GM12878 (cell line): ENCODE data around the gene TYK2. TPM values are rescaled to one million over a fixed set of nuclear protein-coding genes. Genes with fewer than 3 reads are reported as not detected.

Experiments
- ATAC-seq: fragments of 200-7000 bp; cut with Tn5 transposase; 3 replicates; pipeline ENCODE4 v1.9.1; 2020; ENCODE audit warnings: mild to moderate bottlenecking, moderate library complexity
- BruUV-seq: library from RNA; stranded (reverse); fragments of 400-500 nt; replicated peaks from 2 replicates; lab custom pipeline; 2021; lab: Mats Ljungman, UMichigan
- CTCF ChIA-PET: fragments of 300-600 bp; sonication (Branson Sonifier 250); formaldehyde crosslinking; extraction: SDS; loops from one replicate; lab custom pipeline; 2021; ENCODE audit warnings: inconsistent platforms; lab: Yijun Ruan, JAX
- POLR2A ChIA-PET: fragments of 350-600 bp; formaldehyde crosslinking; extraction: SDS; loops from one replicate; lab custom pipeline; 2021; ENCODE audit warnings: inconsistent platforms; lab: Charles Lee
- RAD21 ChIA-PET: fragments of 300-600 bp; sonication (Branson Sonifier 250); formaldehyde crosslinking; loops from one replicate; lab custom pipeline; 2023; ENCODE audit warnings: antibody characterized with exemption; ENCODE audit not compliant: unreplicated experiment; lab: Charles Lee
- SMC1A ChIA-PET: fragments of 300-600 bp; sonication (Branson Sonifier 250); formaldehyde crosslinking; loops from one replicate; lab custom pipeline; 2023; ENCODE audit not compliant: unreplicated experiment, uncharacterized antibody; lab: Charles Lee
- DNase-seq: peaks from one replicate; pipeline ENCODE4 v3.0.0-alpha.2; 2011; ENCODE audit warnings: low read depth, low spot score
- FAIRE-seq: peaks from 3 replicates; lab custom pipeline; 2011; peaks lifted over from hg19 to GRCh38; lab: Jason Lieb, UNC
- H2AFZ ChIP-seq: 2 replicates; pipeline ENCODE4 v1.6.0; 2011; ENCODE audit warnings: low read depth, low read length, control low read depth; ENCODE audit not compliant: control insufficient read depth
- H3K27ac ChIP-seq: 2 replicates; pipeline ENCODE4 v1.5.1; 2011; ENCODE audit warnings: control low read depth; ENCODE audit not compliant: control insufficient read depth, insufficient read depth
- H3K27me3 ChIP-seq, 2 experiments: replicated peaks in 1 of 2; 2 replicates each; pipeline versions ENCODE4 v1.6.0 to v1.6.1; 2011; ENCODE audit warnings: low read length in 1 of 2; ENCODE audit not compliant: control insufficient read depth in 2 of 2, insufficient read depth in 2 of 2
- H3K36me3 ChIP-seq, 2 experiments: 2 replicates each; pipeline ENCODE4 v1.5.1; 2011; ENCODE audit warnings: low read length in 1 of 2; ENCODE audit not compliant: control insufficient read depth in 2 of 2, insufficient read depth in 2 of 2
- H3K4me1 ChIP-seq: 2 replicates; pipeline ENCODE4 v1.6.1; 2011; ENCODE audit warnings: mild to moderate bottlenecking, low read length, moderate library complexity, mixed read lengths; ENCODE audit not compliant: control insufficient read depth, insufficient read depth
- H3K4me2 ChIP-seq: 2 replicates; pipeline ENCODE4 v1.6.0; 2011; ENCODE audit warnings: control low read depth; ENCODE audit not compliant: control insufficient read depth, insufficient read depth
- H3K4me3 ChIP-seq: fragments of 200-600 bp; sonication (generic); 2 replicates; pipeline ENCODE4 v1.5.1; 2016
- H3K79me2 ChIP-seq: 2 replicates; pipeline ENCODE4 v1.6.0; 2011; ENCODE audit warnings: low read length; ENCODE audit not compliant: control insufficient read depth, insufficient read depth
- H3K9ac ChIP-seq: 2 replicates; pipeline ENCODE4 v1.8.0; 2011; ENCODE audit warnings: low read length, control low read depth, mixed read lengths; ENCODE audit not compliant: control insufficient read depth, insufficient read depth
- H3K9me3 ChIP-seq: replicated peaks from 3 replicates; pipeline ENCODE4 v1.5.1; 2011; ENCODE audit warnings: mild to moderate bottlenecking, low read length; ENCODE audit not compliant: control insufficient read depth, insufficient read depth
- H4K20me1 ChIP-seq: 2 replicates; pipeline ENCODE4 v1.6.0; 2011; ENCODE audit not compliant: control insufficient read depth, insufficient read depth
- BMI1 ChIP-seq: fragments of 450-650 bp; IDR thresholded peaks from 2 replicates; pipeline ENCODE4 v1.6.1; 2016; ENCODE audit warnings: mild to moderate bottlenecking, moderate library complexity, borderline replicate concordance
- CBFB ChIP-seq: IDR thresholded peaks from 2 replicates; pipeline ENCODE4 v1.6.1; 2016; ENCODE audit warnings: antibody characterized with exemption, low read depth
- DPF2 ChIP-seq: fragments of 450-650 bp; IDR thresholded peaks from 2 replicates; pipeline ENCODE4 v1.6.1; 2017; ENCODE audit warnings: mild to moderate bottlenecking
- GATAD2B ChIP-seq: fragments of 450-650 bp; conservative IDR thresholded peaks from 2 replicates; pipeline ENCODE4 v1.6.1; 2017; ENCODE audit warnings: low read depth, mild to moderate bottlenecking, moderate library complexity
- HDGF ChIP-seq: fragments of 450-650 bp; IDR thresholded peaks from 2 replicates; pipeline ENCODE4 v1.6.1; 2016; ENCODE audit warnings: antibody characterized with exemption
- IKZF2 ChIP-seq, 2 experiments: fragments of 450-650 bp; IDR thresholded peaks; 2 replicates each; pipeline ENCODE4 v1.6.1; 2017; ENCODE audit warnings: mild to moderate bottlenecking in 2 of 2, moderate library complexity in 2 of 2
- JUND ChIP-seq: IDR thresholded peaks from 2 replicates; pipeline ENCODE4 v1.6.1; 2012; ENCODE audit warnings: low read depth, mild to moderate bottlenecking, low read length, improper control_type of control experiment, moderate library complexity
- LARP7 ChIP-seq: fragments of 450-650 bp; IDR thresholded peaks from 2 replicates; pipeline ENCODE4 v1.6.1; 2017; ENCODE audit warnings: mild to moderate bottlenecking
- MTA2 ChIP-seq: fragments of 450-650 bp; IDR thresholded peaks from 2 replicates; pipeline ENCODE4 v1.6.1; 2016; ENCODE audit warnings: low read depth, mild to moderate bottlenecking, moderate library complexity
- TCF3 ChIP-seq: IDR thresholded peaks from 2 replicates; pipeline ENCODE4 v1.6.1; 2012; ENCODE audit warnings: low read depth, mild to moderate bottlenecking, low read length, borderline replicate concordance; ENCODE audit not compliant: insufficient read depth
- TCF7 ChIP-seq: IDR thresholded peaks from 2 replicates; pipeline ENCODE4 v1.6.1; 2014; ENCODE audit warnings: antibody characterized with exemption, borderline replicate concordance
- ZNF217 ChIP-seq: fragments of 450-650 bp; IDR thresholded peaks from 2 replicates; pipeline ENCODE4 v1.6.1; 2017; ENCODE audit warnings: antibody characterized with exemption, mild to moderate bottlenecking
- WGBS: methylation state at CpG from one replicate; pipeline ENCODE4 v1.1.6; 2016; ENCODE audit warnings: low lambda C conversion rate; ENCODE audit not compliant: insufficient replicate concordance, insufficient coverage; ENCODE audit errors: missing lambda C conversion rate; 5-methylcytosine and 5-hydroxymethylcytosine counted together
- in situ Hi-C: fragments of 300-500 bp; cut with MboI; formaldehyde crosslinking; loops from 9 replicates; pipeline ENCODE4 v1.14.3; 2018; ENCODE audit warnings: mixed read lengths
- intact Hi-C: fragments of 100-400 bp; cut with micrococcal nuclease; formaldehyde crosslinking; loops from one replicate; pipeline ENCODE4 v1.14.2; 2022; ENCODE audit not compliant: unreplicated experiment
- polyA plus RNA-seq, 11 experiments: library from polyadenylated mRNA; depleted of rRNA in 4 of 11; unstranded in 6 of 11; stranded (reverse) in 5 of 11; fragments of >200 nt; fragmentation: Nextera tagmentation in 4 of 11; fragmentation: Illumina TruSeq in 1 of 11; extraction: Ambion mirVana in 4 of 11; extraction: Trizol in 1 of 11; gene quantifications; 1 replicate in 1 of 11; 2 replicates in 10 of 11; pipeline versions ENCODE4 v1.2.1 to v1.2.3, GENCODE V29; 2011 to 2016; ENCODE audit warnings: inconsistent platforms in 2 of 11, missing spikeins in 2 of 11, low read depth in 1 of 11
- total RNA-seq, 4 experiments: library from RNA; depleted of rRNA in 3 of 4; stranded (reverse); fragments of >200 nt in 3 of 4; fragmentation: Illumina TruSeq in 1 of 4; extraction: Trizol in 1 of 4; gene quantifications; 2 replicates each; pipeline versions ENCODE4 v1.2.1 to v1.2.3, GENCODE V29; 2013 to 2021
- TF ChIP-seq, protein P1 (sequence below): fragments of 450-650 bp; IDR thresholded peaks from 2 replicates; pipeline ENCODE4 v1.6.1; 2016; ENCODE audit warnings: mild to moderate bottlenecking
- TF ChIP-seq, protein P2 (sequence below): IDR thresholded peaks from 2 replicates; pipeline ENCODE4 v1.6.1; 2011; ENCODE audit warnings: borderline replicate concordance, low read depth, mild to moderate bottlenecking, moderate library complexity, low read length; ENCODE audit not compliant: insufficient read depth, poor library complexity, severe bottlenecking

TYK2 gene
- total and polyA plus RNA-seq, 10 of the 15 experiments (the other 5 are each of a cell fraction or from before 2014, with no cell fraction given): 36.4 to 364 (median 179) TPM

DNA sequence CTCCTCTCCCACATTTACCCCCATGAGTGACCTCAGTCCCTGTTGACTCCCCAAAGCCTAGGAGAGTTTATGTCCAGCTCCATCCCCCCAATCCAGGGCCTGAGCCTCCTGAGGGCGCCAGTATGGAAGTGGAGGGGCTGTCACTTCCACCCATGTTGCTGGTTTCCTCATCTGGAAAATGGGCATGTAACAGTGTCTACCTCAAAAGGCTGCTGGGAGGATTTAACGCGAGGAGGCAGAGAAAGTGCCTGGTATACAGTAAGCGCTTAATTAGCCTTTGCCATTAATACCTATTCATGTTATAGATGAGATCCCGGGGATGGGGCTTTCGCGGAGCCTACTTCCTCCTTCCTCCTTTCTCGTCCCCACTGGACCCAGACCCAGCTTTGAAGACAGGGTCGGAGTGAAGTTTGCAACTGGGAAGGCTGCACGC lies 476 bp downstream of the TYK2 start:
- no peak for FAIRE-seq

DNA sequence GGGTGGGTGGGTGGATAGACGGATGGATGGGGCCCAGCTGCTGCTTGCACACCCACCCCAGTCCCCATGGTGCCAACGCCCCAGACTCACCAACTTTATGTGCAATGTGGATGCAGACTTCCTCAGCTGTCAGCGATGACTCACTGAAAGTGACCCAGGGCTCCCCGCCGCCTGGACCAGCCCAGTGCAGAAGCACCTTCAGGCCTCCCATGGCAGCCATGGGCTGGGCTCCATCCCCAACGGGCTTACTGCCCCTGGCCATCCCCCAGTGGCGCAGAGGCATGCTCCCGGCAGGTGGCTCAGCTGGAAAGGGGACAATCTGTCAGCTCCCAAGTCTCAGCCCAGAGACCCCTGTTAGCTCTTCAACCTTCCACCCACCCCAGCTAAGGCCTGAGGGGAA lies 2.2 kb downstream of the TYK2 start:
- Histone ChIP-seq H3K4me2 (peak overlapping the region; percentile 32), H2AFZ (no peak overlapping the region)
- TF ChIP-seq HDGF (no peak), TCF3 (no peak)
- TF ChIP-seq, protein P1, sequence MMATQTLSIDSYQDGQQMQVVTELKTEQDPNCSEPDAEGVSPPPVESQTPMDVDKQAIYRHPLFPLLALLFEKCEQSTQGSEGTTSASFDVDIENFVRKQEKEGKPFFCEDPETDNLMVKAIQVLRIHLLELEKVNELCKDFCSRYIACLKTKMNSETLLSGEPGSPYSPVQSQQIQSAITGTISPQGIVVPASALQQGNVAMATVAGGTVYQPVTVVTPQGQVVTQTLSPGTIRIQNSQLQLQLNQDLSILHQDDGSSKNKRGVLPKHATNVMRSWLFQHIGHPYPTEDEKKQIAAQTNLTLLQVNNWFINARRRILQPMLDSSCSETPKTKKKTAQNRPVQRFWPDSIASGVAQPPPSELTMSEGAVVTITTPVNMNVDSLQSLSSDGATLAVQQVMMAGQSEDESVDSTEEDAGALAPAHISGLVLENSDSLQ: no peak
- TF ChIP-seq, protein P2, sequence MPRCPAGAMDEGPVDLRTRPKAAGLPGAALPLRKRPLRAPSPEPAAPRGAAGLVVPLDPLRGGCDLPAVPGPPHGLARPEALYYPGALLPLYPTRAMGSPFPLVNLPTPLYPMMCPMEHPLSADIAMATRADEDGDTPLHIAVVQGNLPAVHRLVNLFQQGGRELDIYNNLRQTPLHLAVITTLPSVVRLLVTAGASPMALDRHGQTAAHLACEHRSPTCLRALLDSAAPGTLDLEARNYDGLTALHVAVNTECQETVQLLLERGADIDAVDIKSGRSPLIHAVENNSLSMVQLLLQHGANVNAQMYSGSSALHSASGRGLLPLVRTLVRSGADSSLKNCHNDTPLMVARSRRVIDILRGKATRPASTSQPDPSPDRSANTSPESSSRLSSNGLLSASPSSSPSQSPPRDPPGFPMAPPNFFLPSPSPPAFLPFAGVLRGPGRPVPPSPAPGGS: peak; percentile 85
- TF ChIP-seq, all 136 proteins: peak for 1
- RAD21 ChIA-PET: interaction anchor here (0.9 kb wide), 1 partner anchor 89 kb away, joined by 4 read pairs; the partner anchor contains the start of gene ICAM5
- 99% methylated on average over 8 of the region's 8 CpGs for WGBS
- no peak overlapping the region for H3K27ac ChIP-seq
- SMC1A ChIA-PET: interaction anchor here (0.9 to 1.3 kb wide), 2 partner anchors 11 to 116 kb away, joined by 3 to 7 read pairs; no protein-coding TSS in a partner anchor
- POLR2A ChIA-PET: interaction anchor here (3.4 kb wide), 1 partner anchor 107 kb away, joined by 43 read pairs; the partner anchor contains the start of gene ICAM1
- H3K36me3 ChIP-seq: peaks cover 3 to 7% of the 10 kb centered on the region in 2 experiments; a peak in 3 of 4 replicates
- intact Hi-C loops: no loop called here
- no peaks in the 10 kb centered on the region for H3K27me3 ChIP-seq
- DNase-seq (no peak), FAIRE-seq (no peak), ATAC-seq (no peak)
- H3K79me2 ChIP-seq: peaks cover 25% of the 10 kb centered on the region
- H3K9me3 ChIP-seq: no peaks in the 10 kb centered on the region
- no peaks in the 10 kb centered on the region for H4K20me1 ChIP-seq
- CTCF ChIA-PET: interaction anchor here (0.5 to 12.4 kb wide), 2 partner anchors 109 to 329 kb away, joined by 4 to 370 read pairs; partner anchors contain the start of gene ICAM1
- in situ Hi-C loops: no loop called here
- BruUV-seq: no TSS peak
- H3K9ac ChIP-seq: no peak overlapping the region
- no peak overlapping the region for H3K4me3 ChIP-seq
- peaks cover 18% of the 10 kb centered on the region for H3K4me1 ChIP-seq

More for the DNA sequence above, 476 bp downstream of the TYK2 start:
- H3K36me3 ChIP-seq: peaks cover 3 to 5% of the 10 kb centered on the region in 2 experiments; a peak in 3 of 4 replicates
- in situ Hi-C loops (no loop called here), intact Hi-C loops (loop anchor here (1.0 to 10.0 kb wide), 3 partner anchors 23 to 275 kb away; partner anchors contain the start of genes ANGPTL6, CDC37, ICAM1 and PPAN)
- RAD21 ChIA-PET: interaction anchor here (0.6 to 5.6 kb wide), 15 partner anchors 9 to 448 kb away, joined by 3 to 62 read pairs (median 4); partner anchors contain the start of genes CDC37, DNMT1, ICAM1 and ICAM5
- SMC1A ChIA-PET: interaction anchor here (0.9 to 4.5 kb wide), 7 partner anchors 9 to 109 kb away, joined by 3 to 39 read pairs (median 5); partner anchors contain the start of genes CDC37, ICAM1, ICAM5 and RAVER1
- peak overlapping the region; percentile 74 for H2AFZ ChIP-seq
- ATAC-seq (peak; percentile 12), DNase-seq (no peak)
- H3K4me2 ChIP-seq: peak overlapping the region; percentile 92
- peak; percentile 17 to 27; a peak in 1 of 4 replicates for TF ChIP-seq IKZF2 (IDR thresholded peaks at IDR 0.05)
- TF ChIP-seq TCF7: no peak
- TF ChIP-seq JUND: no peak
- 0 out of 2 replicates have a peak, but pooled peaks have one; percentile 66 for TF ChIP-seq LARP7
- TF ChIP-seq DPF2: peak; percentile 36
- TF ChIP-seq GATAD2B: 0 out of 2 replicates have a peak, but pooled peaks have one; percentile 51
- peak; percentile 13; the same call in 1 of the 2 replicates for TF ChIP-seq MTA2
- TF ChIP-seq ZNF217: 0 out of 2 replicates have a peak, but pooled peaks have one; percentile 50
- TF ChIP-seq CBFB: no peak
- 0 out of 2 replicates have a peak, but pooled peaks have one; percentile 24 for TF ChIP-seq BMI1
- no peaks in the 10 kb centered on the region for H3K27me3 ChIP-seq
- WGBS: 0% methylated on average over 10 of the region's 10 CpGs
- no peaks in the 10 kb centered on the region for H3K9me3 ChIP-seq
- peaks cover 14% of the 10 kb centered on the region for H3K4me1 ChIP-seq
- H3K27ac ChIP-seq: peak overlapping the region; percentile 87
- POLR2A ChIA-PET: interaction anchor here (0.7 to 3.4 kb wide), 13 partner anchors 9 to 498 kb away, joined by 3 to 43 read pairs (median 4); partner anchors contain the start of genes CDC37, DNMT1, ICAM1 and ICAM5
- H3K9ac ChIP-seq: peak overlapping the region; percentile 86
- H3K79me2 ChIP-seq: peaks cover 25% of the 10 kb centered on the region
- peak overlapping the region; percentile 95 for H3K4me3 ChIP-seq
- CTCF ChIA-PET: interaction anchor here (0.6 to 12.4 kb wide), 7 partner anchors 9 to 121 kb away, joined by 3 to 370 read pairs (median 6); partner anchors contain the start of genes ICAM1 and RAVER1
- TSS peak; percentile 95 for BruUV-seq
- no peaks in the 10 kb centered on the region for H4K20me1 ChIP-seq
